Esophagus muscularis mucosa (tissue), 4 donors: ENCODE measurements around the gene CDADC1. TPM values are rescaled to one million over a fixed set of nuclear protein-coding genes. Genes with fewer than 3 reads are reported as not detected.

Source experiments
- DNase-seq: peaks from one replicate; pipeline ENCODE4 v3.0.0-alpha.2; 2017; ENCODE audit errors: extremely low spot score
- H3K27ac ChIP-seq, 4 donors: fragments of 200-600 bp; sonication (generic); replicated peaks in 1 of 4; 1 replicate in 3 of 4; 2 replicates in 1 of 4; pipeline ENCODE4 v1.5.1; 2016 to 2019; ENCODE audit warnings: mild to moderate bottlenecking in 1 of 4
- H3K27me3 ChIP-seq, 4 donors: fragments of 200-600 bp; sonication (generic); one replicate each; pipeline versions ENCODE4 v1.5.1 to v1.6.0; 2016 to 2019
- H3K36me3 ChIP-seq, 4 donors: fragments of 200-600 bp; sonication (generic); one replicate each; pipeline ENCODE4 v1.5.1; 2016 to 2019
- H3K4me1 ChIP-seq, 4 donors: fragments of 200-600 bp; sonication (generic); one replicate each; pipeline ENCODE4 v1.5.1; 2016 to 2019
- H3K4me3 ChIP-seq, 4 donors: fragments of 200-600 bp; sonication (generic); 1 replicate in 2 of 4; 2 replicates in 2 of 4; pipeline ENCODE4 v1.5.1; 2016 to 2019; ENCODE audit warnings: mild to moderate bottlenecking in 4 of 4, moderate library complexity in 1 of 4
- H3K9me3 ChIP-seq, 4 donors: fragments of 200-600 bp; sonication (generic); 1 replicate in 3 of 4; 2 replicates in 1 of 4; pipeline ENCODE4 v1.5.1; 2016 to 2019
- CTCF ChIP-seq, 3 experiments: fragments of 200-600 bp in 2 of 3; fragments of 450-650 bp in 1 of 3; sonication (generic) in 2 of 3; IDR thresholded peaks; one replicate each; pipeline ENCODE4 v1.5.1; 2017 to 2019; ENCODE audit warnings: antibody characterized with exemption in 3 of 3, mild to moderate bottlenecking in 2 of 3, moderate library complexity in 1 of 3
- EP300 ChIP-seq: sonication (generic); formaldehyde crosslinking; IDR thresholded peaks from one replicate; pipeline ENCODE4 v1.6.1; 2017; ENCODE audit warnings: antibody characterized with exemption
- POLR2A ChIP-seq: fragments of 450-650 bp; IDR thresholded peaks from one replicate; pipeline ENCODE4 v1.6.1; 2017; ENCODE audit warnings: antibody characterized with exemption, moderate library complexity, mild to moderate bottlenecking, low read depth
- POLR2AphosphoS5 ChIP-seq, 2 donors: sonication (generic); formaldehyde crosslinking; IDR thresholded peaks; one replicate each; pipeline ENCODE4 v1.6.1; 2017; ENCODE audit warnings: antibody characterized with exemption in 2 of 2
- WGBS: methylation state at CpG from one replicate; pipeline ENCODE4 v1.1.5; 2018; 5-methylcytosine and 5-hydroxymethylcytosine counted together
- intact Hi-C: fragments of 100-400 bp; cut with DNase I; formaldehyde crosslinking; loops from one replicate; pipeline ENCODE4 v1.15.1; 2023
- total RNA-seq, 4 donors: library from RNA; depleted of rRNA; stranded (reverse); fragments of >200 nt; gene quantifications; one replicate each; pipeline versions ENCODE4 v1.1.0 to v1.2.1, GENCODE V29; 2016

Gene CDADC1
- total RNA-seq, 4 donors from 2014 or later, result 6.2 to 7.5 (median 6.5) TPM

GRCh38 chr13:49296659-49297058, 48.9 kb downstream of the CDADC1 start:
- intact Hi-C loops, result no loop called here
- 95% methylated on average over 2 of the region's 2 CpGs for WGBS
- peaks cover 0 to 4% (median 0%) of the 10 kb centered on the region in 4 donors for H3K36me3 ChIP-seq
- peaks cover 8 to 34% (median 23%) of the 10 kb centered on the region in 4 donors for H3K4me1 ChIP-seq
- no peak overlapping the region for H3K4me3 ChIP-seq
- DNase-seq, result no peak
- no peak overlapping the region for H3K27ac ChIP-seq
- no peaks in the 10 kb centered on the region for H3K9me3 ChIP-seq
- no peak for TF ChIP-seq CTCF (IDR thresholded peaks at IDR 0.05)
- TF ChIP-seq EP300, result no peak
- TF ChIP-seq POLR2AphosphoS5 (IDR thresholded peaks at IDR 0.05), result no peak
- no peak for TF ChIP-seq POLR2A
- no peaks in the 10 kb centered on the region for H3K27me3 ChIP-seq

- intact Hi-C loops, result no loop called here
- 40% methylated on average over 1 of the region's 4 CpGs for WGBS
- TF ChIP-seq POLR2A (no peak), EP300 (no peak), POLR2AphosphoS5 (IDR thresholded peaks at IDR 0.05) (no peak), CTCF (IDR thresholded peaks at IDR 0.05) (no peak)
- Histone ChIP-seq H3K27ac (no peak overlapping the region), H3K27me3 (no peaks in the 10 kb centered on the region), H3K4me1 (peaks cover 9 to 40% (median 26%) of the 10 kb centered on the region in 4 donors), H3K36me3 (peaks cover 0 to 4% (median 0%) of the 10 kb centered on the region in 4 donors), H3K9me3 (no peaks in the 10 kb centered on the region), H3K4me3 (no peak overlapping the region)
- no peak for DNase-seq
Measured at GRCh38 chr13:49297338-49297737, 49.6 kb downstream of the CDADC1 start.

GRCh38 chr13:49298416-49298815, 50.7 kb downstream of the CDADC1 start:
- DNase-seq, result no peak
- no peaks in the 10 kb centered on the region for H3K27me3 ChIP-seq
- H3K9me3 ChIP-seq, result no peaks in the 10 kb centered on the region
- H3K4me1 ChIP-seq, result peaks cover 11 to 37% (median 26%) of the 10 kb centered on the region in 4 donors
- intact Hi-C loops, result no loop called here
- H3K27ac ChIP-seq, result no peak overlapping the region
- TF ChIP-seq EP300, result no peak
- no peak for TF ChIP-seq POLR2AphosphoS5 (IDR thresholded peaks at IDR 0.05)
- TF ChIP-seq POLR2A, result no peak
- no peak for TF ChIP-seq CTCF (IDR thresholded peaks at IDR 0.05)
- H3K4me3 ChIP-seq, result no peak overlapping the region
- H3K36me3 ChIP-seq, result no peaks in the 10 kb centered on the region

- H3K4me1 ChIP-seq, result peaks cover 18 to 41% (median 33%) of the 10 kb centered on the region in 4 donors
Measured at GRCh38 chr13:49298903-49299605, 51.3 kb downstream of the CDADC1 start.

More at GRCh38 chr13:49298903-49299605, 51.3 kb downstream of the CDADC1 start:
- Histone ChIP-seq H3K27me3 (no peaks in the 10 kb centered on the region), H3K27ac (peak overlapping the region in 2 of 4 donors; percentile 13 to 48), H3K4me3 (no peak overlapping the region), H3K9me3 (no peaks in the 10 kb centered on the region), H3K36me3 (no peaks in the 10 kb centered on the region)
- TF ChIP-seq POLR2AphosphoS5 (IDR thresholded peaks at IDR 0.05), result no peak
- TF ChIP-seq EP300, result no peak
- no peak for TF ChIP-seq POLR2A
- TF ChIP-seq CTCF (IDR thresholded peaks at IDR 0.05), result no peak
- 89% methylated on average over 7 of the region's 7 CpGs for WGBS
- no peak for DNase-seq
- intact Hi-C loops, result no loop called here
